Measurements from ENCODE around the gene KLK8. TPM values are rescaled to one million over a fixed set of nuclear protein-coding genes. Genes with fewer than 3 reads are reported as not detected.

KLK8 gene
- polyA plus RNA-seq, 1 of the 3 experiments (the other 2 are of a cell fraction): not detected

DNA sequence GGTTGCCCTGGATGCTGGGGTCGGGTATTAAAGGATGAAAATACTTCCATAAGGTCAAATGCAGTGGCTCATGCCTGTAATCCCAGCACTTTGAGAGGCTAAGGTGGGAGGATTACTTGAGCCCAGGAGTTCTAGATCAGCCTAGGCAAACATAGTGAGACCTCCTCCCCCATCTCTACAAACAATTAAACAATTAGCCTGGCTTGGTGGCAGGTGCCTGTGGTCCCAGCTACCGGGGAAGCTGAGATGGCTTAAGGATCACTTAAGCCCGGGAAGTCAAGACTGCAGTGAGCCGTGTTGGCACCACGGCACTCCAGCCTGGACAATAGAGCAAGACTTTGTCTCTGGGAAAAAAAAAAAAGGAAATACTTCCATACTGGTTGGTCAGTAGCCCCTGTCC, 23.5 kb upstream of the KLK8 start:
- Histone ChIP-seq H3K9ac (no peak overlapping the region), H3K4me3 (ENCODE audit: low read depth in 2 of 2, low read length in 1 of 2) (no peak overlapping the region), H3K27me3 (ENCODE audit: insufficient read depth) (peaks cover 84% of the 10 kb centered on the region), H4K20me1 (ENCODE audit: insufficient read depth) (no peaks in the 10 kb centered on the region), H2AFZ (ENCODE audit: low read depth) (no peak overlapping the region), H3K79me2 (ENCODE audit: insufficient read depth) (no peaks in the 10 kb centered on the region), H3F3A (replicated peaks; ENCODE audit: insufficient read depth) (no peaks in the 10 kb centered on the region), H3K9me3 (no peaks in the 10 kb centered on the region), H3K4me2 (no peak overlapping the region), H3K27ac (ENCODE audit: low read depth in 2 of 2, low read length in 1 of 2) (no peak overlapping the region), H3K36me3 (replicated peaks in 1 of 2; ENCODE audit: control insufficient read depth in 1 of 2, insufficient read depth in 2 of 2, low read length in 1 of 2) (no peaks in the 10 kb centered on the region), H3K4me1 (ENCODE audit: control insufficient read depth in 1 of 2, insufficient read depth in 2 of 2, low read depth in 1 of 2, low read length in 1 of 2) (no peaks in the 10 kb centered on the region), H3K9me2 (no peaks in the 10 kb centered on the region)
- DNase-seq: no peak
- WGBS (ENCODE audit: low lambda C conversion rate): 2% methylated on average over 5 of the region's 5 CpGs
- ChIA-PET POLR2A (no interaction called here), CTCF (no interaction called here)
- no peak for TF ChIP-seq POLR2AphosphoS5 (IDR thresholded peaks at IDR 0.05; ENCODE audit: low read depth, low read length)
- TF ChIP-seq JUND (IDR thresholded peaks at IDR 0.05): no peak
- TF ChIP-seq EP300 (IDR thresholded peaks at IDR 0.05; ENCODE audit: borderline replicate concordance in 1 of 2, low read depth in 1 of 2, low read length in 1 of 2): no peak
- TF ChIP-seq MXI1 (IDR thresholded peaks at IDR 0.05; ENCODE audit: low read depth, low read length): no peak
- TF ChIP-seq FOXM1 (IDR thresholded peaks at IDR 0.05; ENCODE audit: low read depth): no peak
- TF ChIP-seq GATA2 (CRISPR knock-in tag; IDR thresholded peaks at IDR 0.05): no peak
- TF ChIP-seq FOXJ3 (CRISPR knock-in tag; IDR thresholded peaks at IDR 0.05): no peak
- no peak for TF ChIP-seq EZH2phosphoT487 (IDR thresholded peaks at IDR 0.05; ENCODE audit: borderline replicate concordance, low read depth)

DNA sequence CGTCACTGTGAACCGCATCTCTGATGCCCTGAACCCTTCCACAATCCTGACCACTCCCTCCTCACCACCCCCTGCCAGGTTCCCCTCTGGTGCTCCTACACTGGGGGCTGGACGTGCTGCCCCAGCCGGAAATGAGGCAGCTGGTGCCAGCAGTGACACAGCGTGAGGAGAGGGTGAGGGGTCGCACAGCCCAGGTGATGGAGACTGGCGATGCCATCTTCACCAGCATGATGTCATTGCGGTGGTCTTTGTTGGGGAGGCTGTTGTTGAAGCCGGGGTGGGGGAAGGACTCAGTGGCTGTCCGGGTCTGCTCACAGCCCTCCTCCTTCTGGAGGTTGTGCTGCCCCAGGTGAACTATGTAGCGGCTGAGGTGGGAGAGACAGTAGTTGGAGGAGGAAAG, 22.5 kb upstream of the KLK8 start:
- no peak for DNase-seq
- Histone ChIP-seq H3F3A (replicated peaks; ENCODE audit: insufficient read depth) (no peaks in the 10 kb centered on the region), H3K4me2 (no peak overlapping the region), H3K9me3 (no peaks in the 10 kb centered on the region), H3K4me1 (ENCODE audit: control insufficient read depth in 1 of 2, insufficient read depth in 2 of 2, low read depth in 1 of 2, low read length in 1 of 2) (no peaks in the 10 kb centered on the region), H3K36me3 (replicated peaks in 1 of 2; ENCODE audit: control insufficient read depth in 1 of 2, insufficient read depth in 2 of 2, low read length in 1 of 2) (no peaks in the 10 kb centered on the region), H3K27me3 (ENCODE audit: insufficient read depth) (peaks cover 93% of the 10 kb centered on the region), H3K4me3 (ENCODE audit: low read depth in 2 of 2, low read length in 1 of 2) (no peak overlapping the region), H2AFZ (ENCODE audit: low read depth) (no peak overlapping the region), H3K9ac (no peak overlapping the region), H4K20me1 (ENCODE audit: insufficient read depth) (no peaks in the 10 kb centered on the region), H3K9me2 (no peaks in the 10 kb centered on the region), H3K27ac (ENCODE audit: low read depth in 2 of 2, low read length in 1 of 2) (no peak overlapping the region), H3K79me2 (ENCODE audit: insufficient read depth) (no peaks in the 10 kb centered on the region)
- WGBS (ENCODE audit: low lambda C conversion rate): 14% methylated on average over 10 of the region's 11 CpGs
- no peak for TF ChIP-seq MAX (IDR thresholded peaks at IDR 0.05; ENCODE audit: low read depth)
- TF ChIP-seq, protein P1, sequence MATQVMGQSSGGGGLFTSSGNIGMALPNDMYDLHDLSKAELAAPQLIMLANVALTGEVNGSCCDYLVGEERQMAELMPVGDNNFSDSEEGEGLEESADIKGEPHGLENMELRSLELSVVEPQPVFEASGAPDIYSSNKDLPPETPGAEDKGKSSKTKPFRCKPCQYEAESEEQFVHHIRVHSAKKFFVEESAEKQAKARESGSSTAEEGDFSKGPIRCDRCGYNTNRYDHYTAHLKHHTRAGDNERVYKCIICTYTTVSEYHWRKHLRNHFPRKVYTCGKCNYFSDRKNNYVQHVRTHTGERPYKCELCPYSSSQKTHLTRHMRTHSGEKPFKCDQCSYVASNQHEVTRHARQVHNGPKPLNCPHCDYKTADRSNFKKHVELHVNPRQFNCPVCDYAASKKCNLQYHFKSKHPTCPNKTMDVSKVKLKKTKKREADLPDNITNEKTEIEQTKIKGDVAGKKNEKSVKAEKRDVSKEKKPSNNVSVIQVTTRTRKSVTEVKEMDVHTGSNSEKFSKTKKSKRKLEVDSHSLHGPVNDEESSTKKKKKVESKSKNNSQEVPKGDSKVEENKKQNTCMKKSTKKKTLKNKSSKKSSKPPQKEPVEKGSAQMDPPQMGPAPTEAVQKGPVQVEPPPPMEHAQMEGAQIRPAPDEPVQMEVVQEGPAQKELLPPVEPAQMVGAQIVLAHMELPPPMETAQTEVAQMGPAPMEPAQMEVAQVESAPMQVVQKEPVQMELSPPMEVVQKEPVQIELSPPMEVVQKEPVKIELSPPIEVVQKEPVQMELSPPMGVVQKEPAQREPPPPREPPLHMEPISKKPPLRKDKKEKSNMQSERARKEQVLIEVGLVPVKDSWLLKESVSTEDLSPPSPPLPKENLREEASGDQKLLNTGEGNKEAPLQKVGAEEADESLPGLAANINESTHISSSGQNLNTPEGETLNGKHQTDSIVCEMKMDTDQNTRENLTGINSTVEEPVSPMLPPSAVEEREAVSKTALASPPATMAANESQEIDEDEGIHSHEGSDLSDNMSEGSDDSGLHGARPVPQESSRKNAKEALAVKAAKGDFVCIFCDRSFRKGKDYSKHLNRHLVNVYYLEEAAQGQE (IDR thresholded peaks at IDR 0.05; ENCODE audit: low read depth, low read length): no peak
- TF ChIP-seq IRF3 (IDR thresholded peaks at IDR 0.05; ENCODE audit: low read depth, low read length): no peak
- no peak for TF ChIP-seq TAF1 (IDR thresholded peaks at IDR 0.05; ENCODE audit: borderline replicate concordance, low read depth, low read length)
- no peak for TF ChIP-seq SMC3 (IDR thresholded peaks at IDR 0.05; ENCODE audit: low read depth, low read length)
- TF ChIP-seq CTCF (IDR thresholded peaks at IDR 0.05): no peak
- TF ChIP-seq YY1 (IDR thresholded peaks at IDR 0.05; ENCODE audit: low read depth): no peak
- no peak for TF ChIP-seq RFX5 (IDR thresholded peaks at IDR 0.05; ENCODE audit: low read length)
- no peak for TF ChIP-seq SIN3A (IDR thresholded peaks at IDR 0.05; ENCODE audit: borderline replicate concordance, low read depth, low read length)
- TF ChIP-seq RCOR1 (IDR thresholded peaks at IDR 0.05; ENCODE audit: low read length): no peak
- no peak for TF ChIP-seq EZH2phosphoT487 (IDR thresholded peaks at IDR 0.05; ENCODE audit: borderline replicate concordance, low read depth)
- no peak for TF ChIP-seq NFIC (IDR thresholded peaks at IDR 0.05; ENCODE audit: borderline replicate concordance)
- TF ChIP-seq POLR2AphosphoS5 (IDR thresholded peaks at IDR 0.05; ENCODE audit: low read depth, low read length): no peak
- ChIA-PET CTCF (no interaction called here), POLR2A (no interaction called here)

Measured in SK-N-SH (cell line).